Measurements from ENCODE around the gene XPO6.

DNA sequence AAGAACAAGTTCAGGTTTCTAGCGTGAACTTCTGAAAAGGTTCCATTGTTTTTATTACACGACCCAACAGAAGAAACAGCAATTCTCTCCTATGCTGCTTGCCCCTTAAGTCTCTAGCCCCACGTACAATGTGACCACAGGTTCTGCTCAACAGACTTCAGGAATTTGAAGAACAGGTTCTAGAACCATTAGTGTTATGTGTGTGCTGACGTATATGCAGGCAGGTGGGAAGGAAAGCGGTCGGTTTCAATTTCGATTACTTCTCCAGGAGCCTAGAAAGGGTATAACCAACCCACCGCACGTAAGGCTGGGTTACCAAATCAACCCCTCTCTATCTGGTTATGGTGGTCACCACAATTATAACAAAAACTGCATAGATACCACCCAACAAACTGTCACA, 39.4 kb downstream of the XPO6 start:
- TF ChIP-seq, protein P1, sequence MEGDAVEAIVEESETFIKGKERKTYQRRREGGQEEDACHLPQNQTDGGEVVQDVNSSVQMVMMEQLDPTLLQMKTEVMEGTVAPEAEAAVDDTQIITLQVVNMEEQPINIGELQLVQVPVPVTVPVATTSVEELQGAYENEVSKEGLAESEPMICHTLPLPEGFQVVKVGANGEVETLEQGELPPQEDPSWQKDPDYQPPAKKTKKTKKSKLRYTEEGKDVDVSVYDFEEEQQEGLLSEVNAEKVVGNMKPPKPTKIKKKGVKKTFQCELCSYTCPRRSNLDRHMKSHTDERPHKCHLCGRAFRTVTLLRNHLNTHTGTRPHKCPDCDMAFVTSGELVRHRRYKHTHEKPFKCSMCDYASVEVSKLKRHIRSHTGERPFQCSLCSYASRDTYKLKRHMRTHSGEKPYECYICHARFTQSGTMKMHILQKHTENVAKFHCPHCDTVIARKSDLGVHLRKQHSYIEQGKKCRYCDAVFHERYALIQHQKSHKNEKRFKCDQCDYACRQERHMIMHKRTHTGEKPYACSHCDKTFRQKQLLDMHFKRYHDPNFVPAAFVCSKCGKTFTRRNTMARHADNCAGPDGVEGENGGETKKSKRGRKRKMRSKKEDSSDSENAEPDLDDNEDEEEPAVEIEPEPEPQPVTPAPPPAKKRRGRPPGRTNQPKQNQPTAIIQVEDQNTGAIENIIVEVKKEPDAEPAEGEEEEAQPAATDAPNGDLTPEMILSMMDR (IDR thresholded peaks at IDR 0.05; ENCODE audit: low read depth, low read length, missing input control): no peak
- TF ChIP-seq TAF1 (conservative IDR thresholded peaks at IDR 0.05) (no peak), GABPA (IDR thresholded peaks at IDR 0.05 in 1 of 2, conservative IDR thresholded peaks at IDR 0.05 in 1 of 2) (no peak), JUND (IDR thresholded peaks at IDR 0.05) (no peak), EGR1 (IDR thresholded peaks at IDR 0.05; ENCODE audit: low read depth in 2 of 2) (no peak), FOXA2 (IDR thresholded peaks at IDR 0.05) (no peak), FOXA1 (IDR thresholded peaks at IDR 0.05) (no peak), RAD21 (IDR thresholded peaks at IDR 0.05) (no peak), YY1 (IDR thresholded peaks at IDR 0.05) (no peak), RXRA (IDR thresholded peaks at IDR 0.05) (no peak)
- TF ChIP-seq, protein P2, sequence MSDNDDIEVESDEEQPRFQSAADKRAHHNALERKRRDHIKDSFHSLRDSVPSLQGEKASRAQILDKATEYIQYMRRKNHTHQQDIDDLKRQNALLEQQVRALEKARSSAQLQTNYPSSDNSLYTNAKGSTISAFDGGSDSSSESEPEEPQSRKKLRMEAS (IDR thresholded peaks at IDR 0.05): no peak
- TF ChIP-seq, protein P3, sequence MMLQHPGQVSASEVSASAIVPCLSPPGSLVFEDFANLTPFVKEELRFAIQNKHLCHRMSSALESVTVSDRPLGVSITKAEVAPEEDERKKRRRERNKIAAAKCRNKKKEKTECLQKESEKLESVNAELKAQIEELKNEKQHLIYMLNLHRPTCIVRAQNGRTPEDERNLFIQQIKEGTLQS (IDR thresholded peaks at IDR 0.05): no peak
- TF ChIP-seq, protein P4, sequence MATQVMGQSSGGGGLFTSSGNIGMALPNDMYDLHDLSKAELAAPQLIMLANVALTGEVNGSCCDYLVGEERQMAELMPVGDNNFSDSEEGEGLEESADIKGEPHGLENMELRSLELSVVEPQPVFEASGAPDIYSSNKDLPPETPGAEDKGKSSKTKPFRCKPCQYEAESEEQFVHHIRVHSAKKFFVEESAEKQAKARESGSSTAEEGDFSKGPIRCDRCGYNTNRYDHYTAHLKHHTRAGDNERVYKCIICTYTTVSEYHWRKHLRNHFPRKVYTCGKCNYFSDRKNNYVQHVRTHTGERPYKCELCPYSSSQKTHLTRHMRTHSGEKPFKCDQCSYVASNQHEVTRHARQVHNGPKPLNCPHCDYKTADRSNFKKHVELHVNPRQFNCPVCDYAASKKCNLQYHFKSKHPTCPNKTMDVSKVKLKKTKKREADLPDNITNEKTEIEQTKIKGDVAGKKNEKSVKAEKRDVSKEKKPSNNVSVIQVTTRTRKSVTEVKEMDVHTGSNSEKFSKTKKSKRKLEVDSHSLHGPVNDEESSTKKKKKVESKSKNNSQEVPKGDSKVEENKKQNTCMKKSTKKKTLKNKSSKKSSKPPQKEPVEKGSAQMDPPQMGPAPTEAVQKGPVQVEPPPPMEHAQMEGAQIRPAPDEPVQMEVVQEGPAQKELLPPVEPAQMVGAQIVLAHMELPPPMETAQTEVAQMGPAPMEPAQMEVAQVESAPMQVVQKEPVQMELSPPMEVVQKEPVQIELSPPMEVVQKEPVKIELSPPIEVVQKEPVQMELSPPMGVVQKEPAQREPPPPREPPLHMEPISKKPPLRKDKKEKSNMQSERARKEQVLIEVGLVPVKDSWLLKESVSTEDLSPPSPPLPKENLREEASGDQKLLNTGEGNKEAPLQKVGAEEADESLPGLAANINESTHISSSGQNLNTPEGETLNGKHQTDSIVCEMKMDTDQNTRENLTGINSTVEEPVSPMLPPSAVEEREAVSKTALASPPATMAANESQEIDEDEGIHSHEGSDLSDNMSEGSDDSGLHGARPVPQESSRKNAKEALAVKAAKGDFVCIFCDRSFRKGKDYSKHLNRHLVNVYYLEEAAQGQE (IDR thresholded peaks at IDR 0.05): no peak
